Smooth muscle cell (in vitro differentiated cells): ENCODE results near the gene MLST8. TPM values are rescaled to one million over a fixed set of nuclear protein-coding genes. Genes with fewer than 3 reads are reported as not detected.

Source experiments
- DNase-seq: peaks from one replicate; lab custom pipeline; 2025; ENCODE audit not compliant: unreplicated experiment; lab: John Stamatoyannopoulos, UW
- H2AFZ ChIP-seq: fragments of 200-600 bp; sonication (generic); 2 replicates; pipeline ENCODE4 v1.6.0; 2016; ENCODE audit warnings: antibody characterized with exemption, low read depth, mild to moderate bottlenecking
- H3F3A ChIP-seq: fragments of 200-600 bp; sonication (generic); 2 replicates; pipeline ENCODE4 v1.6.0; 2017; ENCODE audit warnings: antibody characterized with exemption, low read depth
- H3K27ac ChIP-seq: fragments of 200-600 bp; sonication (generic); 2 replicates; pipeline ENCODE4 v1.5.1; 2016; ENCODE audit warnings: low read depth, mild to moderate bottlenecking
- H3K27me3 ChIP-seq: fragments of 200-600 bp; sonication (generic); 2 replicates; pipeline ENCODE4 v1.6.1; 2016; ENCODE audit warnings: low read depth, mild to moderate bottlenecking
- H3K36me3 ChIP-seq: fragments of 200-600 bp; sonication (generic); 2 replicates; pipeline ENCODE4 v1.5.1; 2016; ENCODE audit warnings: low read depth
- H3K4me1 ChIP-seq: fragments of 200-600 bp; sonication (generic); 2 replicates; pipeline ENCODE4 v1.5.1; 2016; ENCODE audit warnings: low read depth
- H3K4me2 ChIP-seq: fragments of 200-600 bp; sonication (generic); 2 replicates; pipeline ENCODE4 v1.6.0; 2016; ENCODE audit warnings: mild to moderate bottlenecking
- H3K4me3 ChIP-seq: fragments of 200-600 bp; sonication (generic); 2 replicates; pipeline ENCODE4 v1.5.1; 2016; ENCODE audit warnings: mild to moderate bottlenecking
- H3K79me2 ChIP-seq: fragments of 200-600 bp; sonication (generic); 2 replicates; pipeline ENCODE4 v1.6.0; 2016; ENCODE audit warnings: low read depth, mild to moderate bottlenecking
- H3K9ac ChIP-seq: fragments of 200-600 bp; sonication (generic); 2 replicates; pipeline ENCODE4 v1.6.0; 2016; ENCODE audit warnings: low read depth
- H3K9me3 ChIP-seq: fragments of 200-600 bp; sonication (generic); replicated peaks from 2 replicates; pipeline ENCODE4 v1.5.1; 2016; ENCODE audit warnings: low read depth
- H4K20me1 ChIP-seq: fragments of 200-600 bp; sonication (generic); 2 replicates; pipeline ENCODE4 v1.6.0; 2016; ENCODE audit warnings: low read depth
- whole genome bisulfite sequencing: methylation state at CpG from one replicate; pipeline ENCODE4 v1.1.7; 2016; ENCODE audit warnings: low lambda C conversion rate; 5-methylcytosine and 5-hydroxymethylcytosine counted together
- polyA plus RNA-seq: library from polyadenylated mRNA; unstranded; fragments of >200 nt; fragmentation: Nextera tagmentation; extraction: Ambion mirVana; gene quantifications from 2 replicates; pipeline ENCODE4 v1.2.1, GENCODE V29; 2016
- total RNA-seq: library from RNA; depleted of rRNA; stranded (reverse); fragments of >200 nt; gene quantifications from 2 replicates; pipeline ENCODE4 v1.2.3, GENCODE V29; 2014
- TF ChIP-seq, protein P1 (sequence below): fragments of 200-600 bp; sonication (generic); IDR thresholded peaks from 2 replicates; pipeline ENCODE4 v1.5.1; 2017; ENCODE audit warnings: borderline replicate concordance, mild to moderate bottlenecking, antibody characterized with exemption; ENCODE audit not compliant: insufficient read depth, poor library complexity, severe bottlenecking

The MLST8 gene
- total and polyA plus RNA-seq, 2 experiments from 2014 or later = 37.2 to 67.0 TPM

DNA sequence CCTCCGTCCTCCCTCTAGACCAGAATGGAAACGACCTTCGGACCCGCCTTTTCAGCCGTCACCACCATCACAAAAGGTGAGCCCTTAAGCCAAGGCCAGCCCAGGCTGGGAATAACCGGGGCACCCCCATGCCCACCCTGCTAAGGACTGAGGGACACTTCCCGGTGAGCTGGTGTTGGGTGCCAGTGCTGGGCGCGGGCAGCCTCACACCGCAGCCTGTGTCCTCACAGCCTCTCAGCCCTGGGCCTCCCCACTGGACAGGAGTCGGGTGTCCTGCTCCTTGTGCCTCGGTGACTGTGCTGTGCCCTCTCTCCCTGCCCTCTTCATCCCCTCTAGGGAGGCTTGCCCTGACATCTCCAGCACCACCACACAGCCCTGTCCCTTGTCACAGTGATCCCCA is 39.4 kb upstream of the MLST8 start:
- Histone ChIP-seq H3K4me3 (no peak overlapping the region), H3K4me2 (no peak overlapping the region), H3K9ac (no peak overlapping the region), H3K9me3 (no peaks in the 10 kb centered on the region), H3K36me3 (no peaks in the 10 kb centered on the region), H3F3A (no peaks in the 10 kb centered on the region), H3K79me2 (peaks cover 40% of the 10 kb centered on the region), H4K20me1 (peaks cover 68% of the 10 kb centered on the region), H3K27me3 (no peaks in the 10 kb centered on the region), H3K4me1 (no peaks in the 10 kb centered on the region), H2AFZ (no peak overlapping the region), H3K27ac (no peak overlapping the region)
- WGBS = 98% methylated on average over 10 of the region's 12 CpGs
- TF ChIP-seq, protein P1, sequence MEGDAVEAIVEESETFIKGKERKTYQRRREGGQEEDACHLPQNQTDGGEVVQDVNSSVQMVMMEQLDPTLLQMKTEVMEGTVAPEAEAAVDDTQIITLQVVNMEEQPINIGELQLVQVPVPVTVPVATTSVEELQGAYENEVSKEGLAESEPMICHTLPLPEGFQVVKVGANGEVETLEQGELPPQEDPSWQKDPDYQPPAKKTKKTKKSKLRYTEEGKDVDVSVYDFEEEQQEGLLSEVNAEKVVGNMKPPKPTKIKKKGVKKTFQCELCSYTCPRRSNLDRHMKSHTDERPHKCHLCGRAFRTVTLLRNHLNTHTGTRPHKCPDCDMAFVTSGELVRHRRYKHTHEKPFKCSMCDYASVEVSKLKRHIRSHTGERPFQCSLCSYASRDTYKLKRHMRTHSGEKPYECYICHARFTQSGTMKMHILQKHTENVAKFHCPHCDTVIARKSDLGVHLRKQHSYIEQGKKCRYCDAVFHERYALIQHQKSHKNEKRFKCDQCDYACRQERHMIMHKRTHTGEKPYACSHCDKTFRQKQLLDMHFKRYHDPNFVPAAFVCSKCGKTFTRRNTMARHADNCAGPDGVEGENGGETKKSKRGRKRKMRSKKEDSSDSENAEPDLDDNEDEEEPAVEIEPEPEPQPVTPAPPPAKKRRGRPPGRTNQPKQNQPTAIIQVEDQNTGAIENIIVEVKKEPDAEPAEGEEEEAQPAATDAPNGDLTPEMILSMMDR = no peak
- no peak for DNase-seq

DNA sequence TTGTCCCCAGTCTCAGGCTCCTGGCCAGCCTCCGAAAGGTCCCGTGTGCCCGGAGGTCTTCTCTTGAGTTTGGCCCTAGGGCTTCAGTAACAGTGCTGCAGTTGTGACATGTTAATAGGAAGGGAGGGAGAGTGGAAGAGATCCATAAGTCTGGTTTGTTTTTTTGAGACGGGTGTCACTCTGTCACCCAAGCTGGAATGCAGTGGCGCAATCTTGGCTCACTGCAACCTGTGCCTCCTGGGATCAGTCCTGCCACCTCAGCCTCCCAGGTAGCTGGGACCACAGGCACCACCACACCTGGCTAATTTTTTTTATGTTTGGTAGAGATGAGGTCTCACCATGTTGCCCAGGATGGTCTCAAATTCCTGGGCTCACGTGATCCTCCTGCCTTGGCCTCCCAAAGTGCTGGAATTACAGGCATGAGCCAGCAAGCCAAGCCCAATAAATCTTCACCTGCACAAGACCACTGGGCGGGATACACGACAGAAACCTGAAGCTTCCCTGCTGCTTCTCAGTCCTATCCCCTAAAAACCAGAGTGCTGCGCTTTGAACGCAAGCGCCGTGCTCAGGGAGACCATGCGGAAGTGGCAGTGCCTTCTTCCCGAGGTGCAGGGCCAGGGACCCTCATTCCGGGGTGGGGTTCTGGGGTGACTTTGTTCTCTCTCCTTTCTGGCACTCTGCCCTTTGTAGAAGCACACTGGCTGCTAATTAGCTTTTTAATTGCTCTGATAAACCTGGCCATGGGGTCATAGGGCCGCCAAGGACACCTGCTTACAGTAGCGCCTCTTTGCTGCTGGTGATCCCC is 38.8 kb upstream of the MLST8 start:
- Histone ChIP-seq H3K4me2 (no peak overlapping the region), H3F3A (no peaks in the 10 kb centered on the region), H3K79me2 (peaks cover 34% of the 10 kb centered on the region)

DNA sequence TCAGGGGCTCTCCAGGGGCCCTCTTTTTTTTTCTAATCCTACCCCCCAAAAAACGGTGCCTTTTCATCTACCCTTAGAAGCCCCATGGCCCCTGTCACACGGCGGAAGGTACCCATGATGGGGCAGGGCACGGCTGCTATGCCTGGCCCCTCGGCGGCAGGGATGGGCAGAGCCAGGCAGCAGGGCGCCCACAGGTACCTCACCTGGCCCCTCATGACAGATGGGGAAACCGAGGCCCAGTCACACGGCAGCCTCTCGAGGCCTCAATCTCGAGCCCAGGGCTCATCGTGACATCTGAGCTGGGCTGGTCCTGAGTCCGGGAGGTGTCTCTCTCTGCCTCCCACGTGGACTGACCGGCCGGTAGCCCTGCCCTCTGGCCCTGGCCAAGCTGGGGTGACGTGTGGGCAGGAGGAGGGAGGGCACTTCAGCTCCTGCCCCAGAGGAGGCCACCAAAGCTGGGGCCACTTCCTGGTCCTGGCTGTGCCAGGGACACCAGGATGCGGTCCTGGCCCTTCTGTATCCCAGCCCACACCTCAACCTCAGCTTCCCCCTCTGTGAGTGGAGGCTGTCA is 38.1 kb upstream of the MLST8 start:
- Histone ChIP-seq H3K9ac (no peak overlapping the region), H3K27ac (no peak overlapping the region), H3K36me3 (no peaks in the 10 kb centered on the region), H3K4me3 (no peak overlapping the region), H3K27me3 (no peaks in the 10 kb centered on the region), H4K20me1 (peaks cover 56% of the 10 kb centered on the region), H3K79me2 (peaks cover 27% of the 10 kb centered on the region), H3K4me2 (no peak overlapping the region), H3K9me3 (no peaks in the 10 kb centered on the region), H3F3A (no peaks in the 10 kb centered on the region), H2AFZ (no peak overlapping the region), H3K4me1 (no peaks in the 10 kb centered on the region)
- TF ChIP-seq, protein P1 = no peak
- 99% methylated on average over 18 of the region's 18 CpGs for whole genome bisulfite sequencing
- no peak for DNase-seq

More for the DNA sequence above, 38.8 kb upstream of the MLST8 start:
- H3K36me3 ChIP-seq = no peaks in the 10 kb centered on the region
- no peak overlapping the region for H3K4me3 ChIP-seq
- H4K20me1 ChIP-seq = peaks cover 63% of the 10 kb centered on the region
- no peaks in the 10 kb centered on the region for H3K4me1 ChIP-seq
- H2AFZ ChIP-seq = no peak overlapping the region
- H3K27me3 ChIP-seq = no peaks in the 10 kb centered on the region
- H3K9ac ChIP-seq = no peak overlapping the region
- no peak overlapping the region for H3K27ac ChIP-seq
- TF ChIP-seq, protein P1 = no peak
- no peak for DNase-seq
- 95% methylated on average over 17 of the region's 17 CpGs for WGBS
- no peaks in the 10 kb centered on the region for H3K9me3 ChIP-seq

DNA sequence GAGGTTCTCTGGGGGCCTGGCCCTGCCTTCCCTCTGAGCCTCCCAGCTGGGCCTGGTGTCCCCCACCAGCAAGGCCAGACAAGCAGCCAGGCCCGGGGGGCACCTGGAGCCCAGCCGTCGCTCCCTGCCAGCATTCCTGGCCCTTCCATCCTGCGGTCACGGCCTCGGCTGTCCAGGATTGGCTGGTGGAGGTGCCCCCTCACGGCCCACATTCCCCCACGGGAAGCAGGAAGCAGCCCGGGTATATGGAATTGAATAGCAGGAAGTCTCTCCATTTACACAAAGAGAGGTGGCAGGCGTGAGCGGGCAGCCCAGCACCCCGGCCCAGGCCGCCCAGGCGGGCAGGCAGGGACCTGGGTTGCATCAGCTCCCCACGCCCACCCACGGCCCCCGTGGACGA is 35.2 kb upstream of the MLST8 start:
- Histone ChIP-seq H3F3A (no peaks in the 10 kb centered on the region), H2AFZ (no peak overlapping the region), H3K36me3 (no peaks in the 10 kb centered on the region), H3K4me2 (no peak overlapping the region), H3K79me2 (peaks cover 8% of the 10 kb centered on the region), H3K27me3 (no peaks in the 10 kb centered on the region), H4K20me1 (peaks cover 35% of the 10 kb centered on the region), H3K27ac (no peak overlapping the region), H3K4me3 (no peak overlapping the region), H3K9ac (no peak overlapping the region), H3K4me1 (no peaks in the 10 kb centered on the region), H3K9me3 (no peaks in the 10 kb centered on the region)
- WGBS = 97% methylated on average over 18 of the region's 18 CpGs
- TF ChIP-seq, protein P1 = no peak
- no peak for DNase-seq
